Stimulated activated memory B cell treated with anti-CD40 and anti-IgM and Interleukin-4, amounts not matched to agents 10 μg/mL and 1 μg/mL and 100 μg/mL, for 72 hours (primary cell): ENCODE results near the gene VPS18.

Experiments
- ATAC-seq: fragments of 150-1000 bp; cut with Tn5 transposase; 2 replicates; pipeline ENCODE4 v1.10.0; 2021
- H3K27ac Mint-ChIP-seq: one replicate; pipeline ENCODE4 v1.8.0; 2022; ENCODE audit warnings: mild to moderate bottlenecking, mixed read lengths
- H3K27me3 Mint-ChIP-seq: one replicate; pipeline ENCODE4 v1.8.0; 2022; ENCODE audit warnings: mixed read lengths
- H3K36me3 Mint-ChIP-seq: one replicate; pipeline ENCODE4 v1.8.0; 2022; ENCODE audit warnings: mixed read lengths
- H3K4me1 Mint-ChIP-seq: one replicate; pipeline ENCODE4 v1.8.0; 2022; ENCODE audit warnings: mixed read lengths
- H3K4me3 Mint-ChIP-seq: one replicate; pipeline ENCODE4 v1.8.0; 2022; ENCODE audit warnings: mild to moderate bottlenecking, moderate library complexity, mixed read lengths
- H3K9me3 Mint-ChIP-seq: one replicate; pipeline ENCODE4 v1.8.0; 2022; ENCODE audit warnings: mixed read lengths

VPS18 gene

GRCh38 chr15:40878785-40879184 is 15.5 kb upstream of the VPS18 start:
- no peaks in the 10 kb centered on the region for H3K36me3 Mint-ChIP-seq
- peak; percentile 84 for ATAC-seq

GRCh38 chr15:40879609-40880008 is 14.6 kb upstream of the VPS18 start:
- Mint-ChIP-seq H3K9me3 (no peaks in the 10 kb centered on the region), H3K4me3 (no peak overlapping the region), H3K36me3 (no peaks in the 10 kb centered on the region), H3K27ac (no peak overlapping the region), H3K4me1 (peaks cover 6% of the 10 kb centered on the region), H3K27me3 (no peaks in the 10 kb centered on the region)
- ATAC-seq = no peak

More at GRCh38 chr15:40878785-40879184, 15.5 kb upstream of the VPS18 start:
- Mint-ChIP-seq H3K27ac (peak overlapping the region; percentile 79), H3K4me1 (peaks cover 12% of the 10 kb centered on the region), H3K9me3 (no peaks in the 10 kb centered on the region), H3K27me3 (no peaks in the 10 kb centered on the region), H3K4me3 (no peak overlapping the region)

- Mint-ChIP-seq H3K4me1 (peaks cover 6% of the 10 kb centered on the region), H3K9me3 (no peaks in the 10 kb centered on the region), H3K27me3 (no peaks in the 10 kb centered on the region), H3K27ac (no peak overlapping the region), H3K36me3 (no peaks in the 10 kb centered on the region), H3K4me3 (no peak overlapping the region)
- no peak for ATAC-seq
These were observed 12.9 kb upstream of the VPS18 start for GRCh38 chr15:40881351-40881750.

GRCh38 chr15:40886586-40886985 is 7.7 kb upstream of the VPS18 start:
- Mint-ChIP-seq H3K27me3 (no peaks in the 10 kb centered on the region), H3K27ac (no peak overlapping the region), H3K9me3 (no peaks in the 10 kb centered on the region), H3K4me1 (peaks cover 9% of the 10 kb centered on the region), H3K36me3 (no peaks in the 10 kb centered on the region), H3K4me3 (no peak overlapping the region)
- no peak for ATAC-seq

GRCh38 chr15:40889112-40889511 is 5.1 kb upstream of the VPS18 start:
- no peak overlapping the region for H3K27ac Mint-ChIP-seq

GRCh38 chr15:40891138-40891537 is 3.1 kb upstream of the VPS18 start:
- Mint-ChIP-seq H3K36me3 (peaks cover 3% of the 10 kb centered on the region), H3K4me1 (peaks cover 42% of the 10 kb centered on the region), H3K9me3 (no peaks in the 10 kb centered on the region), H3K4me3 (no peak overlapping the region), H3K27ac (peak overlapping the region; percentile 42), H3K27me3 (no peaks in the 10 kb centered on the region)
- ATAC-seq = no peak

More at GRCh38 chr15:40889112-40889511, 5.1 kb upstream of the VPS18 start:
- H3K36me3 Mint-ChIP-seq = no peaks in the 10 kb centered on the region
- ATAC-seq = no peak
- H3K27me3 Mint-ChIP-seq = no peaks in the 10 kb centered on the region
- H3K4me3 Mint-ChIP-seq = no peak overlapping the region
- H3K9me3 Mint-ChIP-seq = no peaks in the 10 kb centered on the region
- peaks cover 24% of the 10 kb centered on the region for H3K4me1 Mint-ChIP-seq

GRCh38 chr15:40891810-40892446 is 2.3 kb upstream of the VPS18 start:
- Mint-ChIP-seq H3K27ac (peak overlapping the region; percentile 42), H3K36me3 (peaks cover 11% of the 10 kb centered on the region), H3K4me3 (no peak overlapping the region), H3K4me1 (peaks cover 50% of the 10 kb centered on the region), H3K27me3 (no peaks in the 10 kb centered on the region), H3K9me3 (no peaks in the 10 kb centered on the region)
- peak; percentile 20 for ATAC-seq

GRCh38 chr15:40892447-40893012 is 1.7 kb upstream of the VPS18 start:
- Mint-ChIP-seq H3K27ac (no peak overlapping the region), H3K27me3 (no peaks in the 10 kb centered on the region), H3K4me1 (peaks cover 56% of the 10 kb centered on the region), H3K4me3 (no peak overlapping the region), H3K9me3 (no peaks in the 10 kb centered on the region), H3K36me3 (peaks cover 14% of the 10 kb centered on the region)
- no peak for ATAC-seq

GRCh38 chr15:40893019-40893670 is 1.1 kb upstream of the VPS18 start:
- Mint-ChIP-seq H3K4me1 (peaks cover 62% of the 10 kb centered on the region), H3K9me3 (no peaks in the 10 kb centered on the region), H3K36me3 (peaks cover 20% of the 10 kb centered on the region), H3K27ac (peak overlapping the region; percentile 99), H3K4me3 (no peak overlapping the region), H3K27me3 (no peaks in the 10 kb centered on the region)
- no peak for ATAC-seq

- H3K4me3 Mint-ChIP-seq = peak overlapping the region; percentile 100
- no peaks in the 10 kb centered on the region for H3K9me3 Mint-ChIP-seq
- peaks cover 33% of the 10 kb centered on the region for H3K36me3 Mint-ChIP-seq
- peak; percentile 76 for ATAC-seq
- no peaks in the 10 kb centered on the region for H3K27me3 Mint-ChIP-seq
- H3K27ac Mint-ChIP-seq = peak overlapping the region; percentile 99
- peaks cover 65% of the 10 kb centered on the region for H3K4me1 Mint-ChIP-seq
These were observed 615 bp downstream of the VPS18 start for GRCh38 chr15:40894681-40895448.

- Mint-ChIP-seq H3K27ac (no peak overlapping the region), H3K4me3 (no peak overlapping the region), H3K9me3 (no peaks in the 10 kb centered on the region), H3K27me3 (no peaks in the 10 kb centered on the region), H3K36me3 (peaks cover 71% of the 10 kb centered on the region), H3K4me1 (peaks cover 70% of the 10 kb centered on the region)
- ATAC-seq = no peak
These were observed 5.4 kb downstream of the VPS18 start for GRCh38 chr15:40899536-40900207.

- Mint-ChIP-seq H3K4me3 (no peak overlapping the region), H3K27ac (no peak overlapping the region), H3K36me3 (peaks cover 74% of the 10 kb centered on the region)
These were observed 6.2 kb downstream of the VPS18 start for GRCh38 chr15:40900256-40901052.

GRCh38 chr15:40901053-40901443 is 6.8 kb downstream of the VPS18 start:
- ATAC-seq = no peak
- no peak overlapping the region for H3K4me3 Mint-ChIP-seq
- H3K27ac Mint-ChIP-seq = no peak overlapping the region
- no peaks in the 10 kb centered on the region for H3K9me3 Mint-ChIP-seq
- H3K4me1 Mint-ChIP-seq = peaks cover 67% of the 10 kb centered on the region
- H3K27me3 Mint-ChIP-seq = no peaks in the 10 kb centered on the region
- H3K36me3 Mint-ChIP-seq = peaks cover 77% of the 10 kb centered on the region

More at GRCh38 chr15:40900256-40901052, 6.2 kb downstream of the VPS18 start:
- Mint-ChIP-seq H3K9me3 (no peaks in the 10 kb centered on the region), H3K27me3 (no peaks in the 10 kb centered on the region), H3K4me1 (peaks cover 67% of the 10 kb centered on the region)
- ATAC-seq = no peak
